Endothelial cell (in vitro differentiated cells): ENCODE results near the gene METTL15. TPM values are rescaled to one million over a fixed set of nuclear protein-coding genes. Genes with fewer than 3 reads are reported as not detected.

Source experiments
- DNase-seq: peaks from one replicate; pipeline ENCODE4 v3.0.0; 2021; ENCODE audit warnings: low spot score
- H3K27ac Mint-ChIP-seq: one replicate; pipeline ENCODE4 v1.8.0; 2021; ENCODE audit warnings: mixed read lengths, inconsistent platforms; ENCODE audit not compliant: unreplicated experiment
- H3K27me3 Mint-ChIP-seq: one replicate; pipeline ENCODE4 v1.8.0; 2021; ENCODE audit warnings: mild to moderate bottlenecking, moderate library complexity, mixed read lengths, inconsistent platforms; ENCODE audit not compliant: unreplicated experiment
- H3K36me3 Mint-ChIP-seq: one replicate; pipeline ENCODE4 v1.8.0; 2021; ENCODE audit warnings: mild to moderate bottlenecking, low read depth, mixed read lengths, inconsistent platforms; ENCODE audit not compliant: unreplicated experiment
- H3K4me1 Mint-ChIP-seq: one replicate; pipeline ENCODE4 v1.8.0; 2021; ENCODE audit warnings: mild to moderate bottlenecking, mixed read lengths, inconsistent platforms; ENCODE audit not compliant: unreplicated experiment
- H3K4me3 Mint-ChIP-seq: one replicate; pipeline ENCODE4 v1.8.0; 2021; ENCODE audit warnings: mild to moderate bottlenecking, mixed read lengths, inconsistent platforms; ENCODE audit not compliant: unreplicated experiment
- H3K9me3 Mint-ChIP-seq: one replicate; pipeline ENCODE4 v1.8.0; 2021; ENCODE audit warnings: mixed read lengths, inconsistent platforms; ENCODE audit not compliant: unreplicated experiment
- total RNA-seq: library from RNA; stranded (reverse); fragmentation: NEBNext Ultra II Directional; extraction: Animal tissue kit (Norgen Biotek cat#: 25700); gene quantifications from one replicate; pipeline ENCODE4 v1.2.1, GENCODE V29; 2021; ENCODE audit not compliant: unreplicated experiment
- TF ChIP-seq, protein P1 (sequence below): fragments of 200-600 bp; sonication (generic); IDR thresholded peaks from one replicate; pipeline ENCODE4 v1.5.0; 2021; ENCODE audit warnings: antibody characterized with exemption; ENCODE audit not compliant: unreplicated experiment

METTL15 gene
- total RNA-seq, 1 donor from 2014 or later, result 8.8 TPM

DNA sequence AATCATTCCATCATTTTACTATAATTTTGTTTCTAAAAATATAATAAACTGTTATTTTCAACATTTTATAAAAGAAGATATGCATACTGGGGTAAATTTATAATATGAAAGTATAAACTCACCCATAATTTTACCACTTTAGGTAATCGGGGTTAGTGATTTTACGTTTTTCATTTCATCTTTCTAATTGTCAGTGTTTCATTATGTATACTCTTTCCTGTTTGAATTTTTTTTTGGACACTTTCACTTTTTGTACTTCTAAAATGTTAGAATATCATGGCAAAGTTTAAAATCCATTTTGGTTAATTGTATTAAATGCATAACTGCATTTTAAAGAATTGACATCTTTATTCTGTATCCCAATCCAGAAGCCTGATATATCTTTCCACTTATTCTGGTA, 115.8 kb downstream of the METTL15 start:
- TF ChIP-seq, protein P1, sequence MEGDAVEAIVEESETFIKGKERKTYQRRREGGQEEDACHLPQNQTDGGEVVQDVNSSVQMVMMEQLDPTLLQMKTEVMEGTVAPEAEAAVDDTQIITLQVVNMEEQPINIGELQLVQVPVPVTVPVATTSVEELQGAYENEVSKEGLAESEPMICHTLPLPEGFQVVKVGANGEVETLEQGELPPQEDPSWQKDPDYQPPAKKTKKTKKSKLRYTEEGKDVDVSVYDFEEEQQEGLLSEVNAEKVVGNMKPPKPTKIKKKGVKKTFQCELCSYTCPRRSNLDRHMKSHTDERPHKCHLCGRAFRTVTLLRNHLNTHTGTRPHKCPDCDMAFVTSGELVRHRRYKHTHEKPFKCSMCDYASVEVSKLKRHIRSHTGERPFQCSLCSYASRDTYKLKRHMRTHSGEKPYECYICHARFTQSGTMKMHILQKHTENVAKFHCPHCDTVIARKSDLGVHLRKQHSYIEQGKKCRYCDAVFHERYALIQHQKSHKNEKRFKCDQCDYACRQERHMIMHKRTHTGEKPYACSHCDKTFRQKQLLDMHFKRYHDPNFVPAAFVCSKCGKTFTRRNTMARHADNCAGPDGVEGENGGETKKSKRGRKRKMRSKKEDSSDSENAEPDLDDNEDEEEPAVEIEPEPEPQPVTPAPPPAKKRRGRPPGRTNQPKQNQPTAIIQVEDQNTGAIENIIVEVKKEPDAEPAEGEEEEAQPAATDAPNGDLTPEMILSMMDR, result no peak
- Mint-ChIP-seq H3K27ac (no peak overlapping the region), H3K4me3 (no peak overlapping the region), H3K9me3 (no peaks in the 10 kb centered on the region), H3K27me3 (peaks cover 7% of the 10 kb centered on the region), H3K36me3 (peaks cover 16% of the 10 kb centered on the region), H3K4me1 (peaks cover 6% of the 10 kb centered on the region)
- DNase-seq, result no peak

DNA sequence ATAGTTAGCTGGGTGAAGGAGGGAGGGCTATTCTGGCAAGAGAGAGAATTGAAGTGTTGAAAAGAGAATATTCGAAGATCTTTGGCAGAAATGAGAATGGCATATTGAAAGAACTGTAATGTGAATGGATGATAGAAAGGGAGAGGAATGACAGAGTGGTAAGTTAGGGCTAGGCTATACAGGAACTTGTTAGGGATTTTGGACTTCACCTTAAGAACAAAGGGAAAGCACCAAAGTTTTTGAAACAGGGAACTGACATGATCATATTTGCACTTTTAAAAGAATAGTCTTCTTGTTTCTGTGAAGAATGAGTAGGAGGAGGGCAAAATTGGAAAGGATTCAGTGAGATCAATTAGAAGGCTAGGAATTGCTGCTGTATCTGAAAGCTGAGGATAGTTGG, 119.3 kb downstream of the METTL15 start:
- Mint-ChIP-seq H3K36me3 (no peaks in the 10 kb centered on the region), H3K4me3 (no peak overlapping the region), H3K4me1 (no peaks in the 10 kb centered on the region), H3K9me3 (no peaks in the 10 kb centered on the region), H3K27ac (no peak overlapping the region), H3K27me3 (no peaks in the 10 kb centered on the region)
- TF ChIP-seq, protein P1, result no peak
- no peak for DNase-seq

DNA sequence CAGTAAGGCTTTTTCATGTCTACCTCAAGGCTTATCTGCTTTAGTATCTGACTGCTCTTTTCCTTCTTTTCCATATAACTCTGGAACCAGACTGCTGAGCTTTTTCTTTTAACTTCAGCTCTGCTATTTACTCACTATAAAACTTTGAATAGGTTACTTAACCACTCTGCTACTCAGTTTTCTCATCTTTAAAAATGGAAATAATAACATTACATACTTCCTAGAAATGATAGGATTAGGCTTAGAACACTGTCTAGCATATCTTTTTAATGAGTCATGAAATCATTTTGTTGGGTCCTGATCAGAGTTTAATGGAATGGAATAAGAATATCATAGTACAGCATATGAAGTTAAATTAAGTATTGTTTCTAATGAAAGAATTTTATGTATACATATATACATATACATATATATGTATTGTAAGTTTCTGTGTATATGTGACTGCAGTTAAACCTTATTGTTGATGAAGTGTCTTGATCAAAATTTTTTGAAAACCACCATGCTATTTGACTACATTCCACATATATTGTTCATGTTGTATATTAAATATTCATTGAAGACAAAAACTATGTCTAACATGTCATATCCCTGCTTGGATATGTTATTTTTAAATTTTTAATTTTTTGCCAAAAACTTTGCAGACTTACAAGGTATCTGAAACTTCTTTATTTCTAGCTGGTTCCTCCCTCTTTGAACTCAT, 120.2 kb downstream of the METTL15 start:
- no peak overlapping the region for H3K4me3 Mint-ChIP-seq
- no peak for DNase-seq
- H3K9me3 Mint-ChIP-seq, result no peaks in the 10 kb centered on the region
- H3K4me1 Mint-ChIP-seq, result no peaks in the 10 kb centered on the region
- TF ChIP-seq, protein P1, result no peak
- H3K27ac Mint-ChIP-seq, result no peak overlapping the region
- H3K36me3 Mint-ChIP-seq, result no peaks in the 10 kb centered on the region
- H3K27me3 Mint-ChIP-seq, result no peaks in the 10 kb centered on the region

DNA sequence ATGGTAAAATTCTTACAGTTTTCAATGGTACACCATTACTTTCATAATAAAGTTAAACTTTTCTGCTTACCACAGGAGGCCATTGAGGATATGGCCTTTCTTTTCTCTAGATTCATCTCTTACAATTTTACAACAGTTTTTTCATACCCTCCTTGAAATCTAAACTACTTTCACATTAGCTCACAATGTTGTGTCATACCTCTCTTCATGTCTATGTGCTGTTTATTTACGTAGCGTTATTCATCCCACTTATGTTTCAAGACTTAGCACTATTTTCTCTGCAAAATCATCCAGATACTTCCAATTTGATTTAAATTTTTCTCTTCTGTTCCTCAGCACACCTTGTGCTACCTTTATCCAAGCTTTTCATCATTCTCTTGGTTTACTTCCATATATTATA, 123.3 kb downstream of the METTL15 start:
- no peak overlapping the region for H3K4me3 Mint-ChIP-seq
- no peaks in the 10 kb centered on the region for H3K9me3 Mint-ChIP-seq
- no peak for DNase-seq
- H3K27ac Mint-ChIP-seq, result no peak overlapping the region
- no peaks in the 10 kb centered on the region for H3K27me3 Mint-ChIP-seq
- H3K4me1 Mint-ChIP-seq, result no peaks in the 10 kb centered on the region
- TF ChIP-seq, protein P1, result no peak
- H3K36me3 Mint-ChIP-seq, result peaks cover under 1% of the 10 kb centered on the region

DNA sequence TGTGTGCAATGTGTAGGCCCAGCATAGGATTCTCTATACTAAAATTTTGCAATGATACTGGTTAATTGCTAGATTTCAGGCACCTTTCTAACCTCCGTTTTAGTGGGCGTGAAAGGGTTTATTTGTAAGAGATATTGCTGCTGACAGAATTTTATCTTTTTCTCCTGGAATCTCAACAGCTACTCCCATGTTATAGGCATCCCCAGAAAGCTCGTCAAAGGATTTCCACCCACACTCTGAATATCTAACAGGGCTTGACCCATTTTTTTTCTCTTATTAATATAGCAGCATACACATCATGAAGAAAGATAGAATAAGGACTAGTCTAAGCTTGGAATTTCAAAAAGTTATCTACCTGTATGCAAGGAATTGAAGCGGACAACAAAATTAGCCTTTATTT, 124.5 kb downstream of the METTL15 start:
- no peak for DNase-seq
- no peaks in the 10 kb centered on the region for H3K27me3 Mint-ChIP-seq
- no peaks in the 10 kb centered on the region for H3K4me1 Mint-ChIP-seq
- TF ChIP-seq, protein P1, result no peak
- H3K4me3 Mint-ChIP-seq, result no peak overlapping the region
- no peaks in the 10 kb centered on the region for H3K9me3 Mint-ChIP-seq
- no peak overlapping the region for H3K27ac Mint-ChIP-seq
- peaks cover 3% of the 10 kb centered on the region for H3K36me3 Mint-ChIP-seq
